ENCODE measurements around the gene MYLIP. TPM values are rescaled to one million over a fixed set of nuclear protein-coding genes. Genes with fewer than 3 reads are reported as not detected.

Gene MYLIP
- total and polyA plus RNA-seq, 2 experiments from 2014 or later = 26.7 to 33.8 TPM

GRCh38 chr6:16136621-16137450, 8.0 kb downstream of the MYLIP start (continued):
- TF ChIP-seq ZNF462 (CRISPR knock-in tag; IDR thresholded peaks at IDR 0.05) (no peak), JUNB (IDR thresholded peaks at IDR 0.05; ENCODE audit: unreplicated experiment) (no peak), REST (IDR thresholded peaks at IDR 0.05; ENCODE audit: unreplicated experiment) (no peak), EZH2 (IDR thresholded peaks at IDR 0.05; ENCODE audit: low read depth, unreplicated experiment) (no peak), ETS1 (IDR thresholded peaks at IDR 0.05) (no peak), POLR2AphosphoS5 (IDR thresholded peaks at IDR 0.05; ENCODE audit: low read depth) (no peak), STAT1 (IDR thresholded peaks at IDR 0.05; ENCODE audit: unreplicated experiment) (no peak)
